Amygdala (tissue), 56 donors: ENCODE results near the gene NSMCE3.

Experiments used
- DNase-seq, 56 donors: peaks; one replicate each; lab custom pipeline; 2025; lab: John Stamatoyannopoulos, UW

NSMCE3 gene

GRCh38 chr15:29269485-29270168 lies at the start of gene NSMCE3:
Gene NSMCE3 (minus strand): TSS chr15:29269822. CDS start chr15:29269705, 117 bp downstream.
- peak; percentile 41 to 95 (median 84) for DNase-seq

GRCh38 chr15:29316422-29316821 lies 46.8 kb upstream of the NSMCE3 start:
- DNase-seq, result no peak

- DNase-seq, result no peak
Observed at GRCh38 chr15:29312387-29312786, 42.8 kb upstream of the NSMCE3 start.

GRCh38 chr15:29311696-29312095 lies 42.1 kb upstream of the NSMCE3 start:
- no peak for DNase-seq

GRCh38 chr15:29309139-29309538 lies 39.5 kb upstream of the NSMCE3 start:
- DNase-seq, result no peak

GRCh38 chr15:29308299-29308698 lies 38.7 kb upstream of the NSMCE3 start:
- no peak for DNase-seq

- no peak for DNase-seq
Observed at GRCh38 chr15:29305556-29305955, 35.9 kb upstream of the NSMCE3 start.

- no peak for DNase-seq
Observed at GRCh38 chr15:29302871-29303270, 33.2 kb upstream of the NSMCE3 start.

- DNase-seq, result no peak
Observed at GRCh38 chr15:29299784-29300183, 30.2 kb upstream of the NSMCE3 start.

GRCh38 chr15:29299331-29299730 lies 29.7 kb upstream of the NSMCE3 start:
- DNase-seq, result no peak

- no peak for DNase-seq
Observed at GRCh38 chr15:29294732-29295325, 25.2 kb upstream of the NSMCE3 start.

GRCh38 chr15:29291067-29291845 lies 21.6 kb upstream of the NSMCE3 start:
- no peak for DNase-seq

- DNase-seq, result no peak
Observed at GRCh38 chr15:29289173-29289572, 19.6 kb upstream of the NSMCE3 start.

GRCh38 chr15:29285386-29285785 lies 15.8 kb upstream of the NSMCE3 start:
- no peak for DNase-seq

- no peak for DNase-seq
Observed at GRCh38 chr15:29283381-29283780, 13.8 kb upstream of the NSMCE3 start.

GRCh38 chr15:29280514-29280913 lies 10.9 kb upstream of the NSMCE3 start:
- no peak for DNase-seq

- no peak for DNase-seq
Observed at GRCh38 chr15:29278436-29279105, 8.9 kb upstream of the NSMCE3 start.

GRCh38 chr15:29276366-29276765 lies 6.7 kb upstream of the NSMCE3 start:
- DNase-seq, result no peak

- DNase-seq, result no peak
Observed at GRCh38 chr15:29275855-29276254, 6.2 kb upstream of the NSMCE3 start.

GRCh38 chr15:29274946-29275345 lies 5.3 kb upstream of the NSMCE3 start:
- no peak for DNase-seq

GRCh38 chr15:29272219-29272618 lies 2.6 kb upstream of the NSMCE3 start:
- no peak for DNase-seq
